Caco-2 (cell line): ENCODE measurements around the gene RPS25. TPM values are rescaled to one million over a fixed set of nuclear protein-coding genes. Genes with fewer than 3 reads are reported as not detected.
"Not testable (repeated sequence)": the region's sequence is repeated elsewhere in the genome, so short reads cannot be mapped to it uniquely, and the experiment has no call there.

Experiments
- BruUV-seq: library from RNA; stranded (reverse); fragments of 400-500 nt; replicated peaks from 2 replicates; lab custom pipeline; 2021; lab: Mats Ljungman, UMichigan
- CTCF ChIA-PET: fragments of 300-600 bp; sonication (Branson Sonifier 250); formaldehyde crosslinking; loops from one replicate; lab custom pipeline; 2022; ENCODE audit warnings: antibody characterized with exemption; lab: Charles Lee
- POLR2A ChIA-PET: fragments of 300-600 bp; sonication (Branson Sonifier 250); formaldehyde crosslinking; loops from one replicate; lab custom pipeline; 2022; ENCODE audit warnings: antibody characterized with exemption; lab: Charles Lee
- DNase-seq, 2 experiments: peaks; one replicate each; pipeline versions ENCODE4 v3.0.0 to v3.0.0-alpha.2; 2020 to 2022
- H3K27me3 ChIP-seq: replicated peaks from 2 replicates; pipeline ENCODE4 v1.6.0; 2011; ENCODE audit warnings: low read length; ENCODE audit not compliant: control insufficient read depth, insufficient read depth
- H3K36me3 ChIP-seq: 2 replicates; pipeline ENCODE4 v1.5.1; 2011; ENCODE audit warnings: low read length; ENCODE audit not compliant: control insufficient read depth, insufficient read depth
- H3K4me1 ChIP-seq: fragments of 250-450 bp; sonication (Bioruptor Pico); 2 replicates; pipeline ENCODE4 v1.5.1; 2020; ENCODE audit warnings: mild to moderate bottlenecking
- H3K4me3 ChIP-seq: 2 replicates; pipeline ENCODE4 v1.5.1; 2011; ENCODE audit warnings: low read depth, mild to moderate bottlenecking, control low read depth, low read length
- H3K9me3 ChIP-seq: fragments of 250-450 bp; sonication (Bioruptor Pico); 2 replicates; pipeline ENCODE4 v1.5.1; 2020; ENCODE audit warnings: mild to moderate bottlenecking, moderate library complexity
- H3K27ac Mint-ChIP-seq: one replicate; pipeline ENCODE4 v1.8.0; 2022; ENCODE audit warnings: mixed read lengths; ENCODE audit not compliant: unreplicated experiment
- H3K27me3 Mint-ChIP-seq: one replicate; pipeline ENCODE4 v1.8.0; 2022; ENCODE audit warnings: mixed read lengths; ENCODE audit not compliant: insufficient read depth, unreplicated experiment
- H3K36me3 Mint-ChIP-seq: one replicate; pipeline ENCODE4 v1.8.0; 2022; ENCODE audit warnings: mild to moderate bottlenecking, mixed read lengths; ENCODE audit not compliant: insufficient read depth, unreplicated experiment
- H3K4me1 Mint-ChIP-seq: one replicate; pipeline ENCODE4 v1.8.0; 2022; ENCODE audit warnings: low read depth, mixed read lengths; ENCODE audit not compliant: unreplicated experiment
- H3K4me3 Mint-ChIP-seq: one replicate; pipeline ENCODE4 v1.8.0; 2022; ENCODE audit warnings: mild to moderate bottlenecking, moderate library complexity, mixed read lengths; ENCODE audit not compliant: unreplicated experiment
- H3K9me3 Mint-ChIP-seq: one replicate; pipeline ENCODE4 v1.8.0; 2022; ENCODE audit warnings: mixed read lengths; ENCODE audit not compliant: unreplicated experiment
- intact Hi-C: fragments of 100-400 bp; cut with micrococcal nuclease; formaldehyde crosslinking; loops from one replicate; pipeline ENCODE4 v1.10.0; 2022; ENCODE audit not compliant: unreplicated experiment
- total RNA-seq: library from RNA; stranded (reverse); gene quantifications from 2 replicates; pipeline ENCODE4 v1.2.3, GENCODE V29; 2022
- TF ChIP-seq, protein P1 (sequence below), 2 experiments: fragments of 200-600 bp in 1 of 2; IDR thresholded peaks; 1 replicate in 1 of 2; 2 replicates in 1 of 2; pipeline versions ENCODE4 v1.5.1 to v1.8.0; 2011 to 2022; ENCODE audit warnings: antibody characterized with exemption in 1 of 2, control low read depth in 1 of 2, inconsistent platforms in 1 of 2, low read depth in 1 of 2, low read length in 1 of 2, mild to moderate bottlenecking in 1 of 2, moderate library complexity in 1 of 2; ENCODE audit not compliant: insufficient read depth in 1 of 2, severe bottlenecking in 1 of 2, unreplicated experiment in 1 of 2

RPS25 gene
- total RNA-seq, 1 experiment from 2014 or later, result 1,811 TPM

GRCh38 chr11:119041821-119042514, 23.8 kb upstream of the RPS25 start:
- Mint-ChIP-seq H3K9me3 (no peaks in the 10 kb centered on the region), H3K36me3 (peaks cover 35% of the 10 kb centered on the region), H3K27me3 (no peaks in the 10 kb centered on the region), H3K27ac (no peak overlapping the region), H3K4me3 (no peak overlapping the region), H3K4me1 (peaks cover 10% of the 10 kb centered on the region)
- BruUV-seq, result no TSS peak
- intact Hi-C loops, result no loop called here
- no peak overlapping the region for H3K4me3 ChIP-seq
- TF ChIP-seq, protein P1, sequence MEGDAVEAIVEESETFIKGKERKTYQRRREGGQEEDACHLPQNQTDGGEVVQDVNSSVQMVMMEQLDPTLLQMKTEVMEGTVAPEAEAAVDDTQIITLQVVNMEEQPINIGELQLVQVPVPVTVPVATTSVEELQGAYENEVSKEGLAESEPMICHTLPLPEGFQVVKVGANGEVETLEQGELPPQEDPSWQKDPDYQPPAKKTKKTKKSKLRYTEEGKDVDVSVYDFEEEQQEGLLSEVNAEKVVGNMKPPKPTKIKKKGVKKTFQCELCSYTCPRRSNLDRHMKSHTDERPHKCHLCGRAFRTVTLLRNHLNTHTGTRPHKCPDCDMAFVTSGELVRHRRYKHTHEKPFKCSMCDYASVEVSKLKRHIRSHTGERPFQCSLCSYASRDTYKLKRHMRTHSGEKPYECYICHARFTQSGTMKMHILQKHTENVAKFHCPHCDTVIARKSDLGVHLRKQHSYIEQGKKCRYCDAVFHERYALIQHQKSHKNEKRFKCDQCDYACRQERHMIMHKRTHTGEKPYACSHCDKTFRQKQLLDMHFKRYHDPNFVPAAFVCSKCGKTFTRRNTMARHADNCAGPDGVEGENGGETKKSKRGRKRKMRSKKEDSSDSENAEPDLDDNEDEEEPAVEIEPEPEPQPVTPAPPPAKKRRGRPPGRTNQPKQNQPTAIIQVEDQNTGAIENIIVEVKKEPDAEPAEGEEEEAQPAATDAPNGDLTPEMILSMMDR (IDR thresholded peaks at IDR 0.05; ENCODE audit: insufficient read depth in 1 of 2, low read depth in 1 of 2, low read length in 1 of 2, severe bottlenecking in 1 of 2, unreplicated experiment in 1 of 2), result no peak
- H3K36me3 ChIP-seq, result peaks cover 9% of the 10 kb centered on the region
- no peaks in the 10 kb centered on the region for H3K9me3 ChIP-seq
- no peaks in the 10 kb centered on the region for H3K27me3 ChIP-seq
- DNase-seq, result no peak
- CTCF ChIA-PET, result interaction anchor here (1.5 kb wide), 1 partner anchor 11 kb away, joined by 6 read pairs; no protein-coding TSS in a partner anchor
- H3K4me1 ChIP-seq, result peaks cover 6% of the 10 kb centered on the region; the same call in 1 of the 2 replicates
- POLR2A ChIA-PET, result interaction anchor here (0.6 kb wide), 1 partner anchor 9 kb away, joined by 4 read pairs; no protein-coding TSS in a partner anchor

DNA sequence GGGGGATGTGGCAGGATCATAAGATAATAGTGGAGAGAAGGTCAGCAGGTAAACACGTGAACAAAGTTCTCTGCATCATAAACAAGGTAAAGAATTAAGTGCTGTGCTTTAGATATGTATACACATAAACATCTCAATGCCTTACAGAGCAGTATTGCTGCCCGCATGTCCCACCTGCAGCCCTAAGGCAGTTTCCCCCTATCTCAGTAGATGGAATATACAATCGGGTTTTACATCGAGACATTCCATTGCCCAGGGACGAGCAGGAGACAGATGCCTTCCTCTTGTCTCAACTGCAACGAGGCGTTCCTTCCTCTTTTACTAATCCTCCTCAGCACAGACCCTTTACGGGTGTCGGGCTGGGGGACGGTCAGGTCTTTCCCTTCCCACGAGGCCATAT, 21.3 kb upstream of the RPS25 start:
- H3K4me1 ChIP-seq, H3K27me3 Mint-ChIP-seq, H3K36me3 ChIP-seq, H3K27me3 ChIP-seq, CTCF ChIA-PET, intact Hi-C loops, BruUV-seq, DNase-seq, POLR2A ChIA-PET, H3K4me3 Mint-ChIP-seq, H3K9me3 Mint-ChIP-seq, H3K27ac Mint-ChIP-seq, H3K4me1 Mint-ChIP-seq, H3K9me3 ChIP-seq, H3K4me3 ChIP-seq: not testable (repeated sequence)
- H3K36me3 Mint-ChIP-seq, result peaks cover 11% of the 10 kb centered on the region

DNA sequence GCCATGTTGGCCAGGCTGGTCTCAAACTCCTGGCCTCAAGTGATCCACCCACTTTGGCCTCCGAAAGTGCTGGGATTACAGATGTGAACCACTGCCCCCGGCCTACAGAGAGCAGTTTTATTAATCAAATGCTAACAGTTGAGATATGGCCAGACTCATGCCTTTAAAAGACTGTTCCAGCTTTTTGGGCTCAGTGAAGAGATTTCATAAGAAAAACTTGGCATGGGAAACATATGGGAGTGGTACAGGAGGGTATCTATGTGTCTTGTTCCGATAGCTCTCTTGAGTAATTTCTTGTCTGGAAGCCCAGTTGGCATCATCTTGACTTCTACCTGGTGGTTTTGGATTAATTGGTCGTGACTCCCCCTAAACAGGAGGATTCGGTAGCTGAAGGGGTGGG, 20.7 kb upstream of the RPS25 start:
- H3K4me3 Mint-ChIP-seq, result no peak overlapping the region
- POLR2A ChIA-PET, result no interaction called here
- intact Hi-C loops, result no loop called here

More for the DNA sequence above, 20.7 kb upstream of the RPS25 start:
- no peak overlapping the region for H3K27ac Mint-ChIP-seq
- Histone ChIP-seq H3K9me3 (no peaks in the 10 kb centered on the region), H3K4me3 (no peak overlapping the region), H3K27me3 (no peaks in the 10 kb centered on the region), H3K4me1 (no peaks in the 10 kb centered on the region; the same call in 1 of the 2 replicates), H3K36me3 (no peaks in the 10 kb centered on the region)
- H3K9me3 Mint-ChIP-seq, result no peaks in the 10 kb centered on the region
- no peaks in the 10 kb centered on the region for H3K27me3 Mint-ChIP-seq
- CTCF ChIA-PET, result no interaction called here
- no peak for DNase-seq
- TF ChIP-seq, protein P1 (IDR thresholded peaks at IDR 0.05; ENCODE audit: insufficient read depth in 1 of 2, low read depth in 1 of 2, low read length in 1 of 2, severe bottlenecking in 1 of 2, unreplicated experiment in 1 of 2), result no peak
- no peaks in the 10 kb centered on the region for H3K4me1 Mint-ChIP-seq
- no TSS peak for BruUV-seq
- peaks cover 5% of the 10 kb centered on the region for H3K36me3 Mint-ChIP-seq
